Measurements from ENCODE around the gene NECTIN4. TPM values are rescaled to one million over a fixed set of nuclear protein-coding genes. Genes with fewer than 3 reads are reported as not detected.

NECTIN4 gene
- total and polyA plus RNA-seq, 7 donors: 0.01 to 0.03 TPM; not detected in 5

DNA sequence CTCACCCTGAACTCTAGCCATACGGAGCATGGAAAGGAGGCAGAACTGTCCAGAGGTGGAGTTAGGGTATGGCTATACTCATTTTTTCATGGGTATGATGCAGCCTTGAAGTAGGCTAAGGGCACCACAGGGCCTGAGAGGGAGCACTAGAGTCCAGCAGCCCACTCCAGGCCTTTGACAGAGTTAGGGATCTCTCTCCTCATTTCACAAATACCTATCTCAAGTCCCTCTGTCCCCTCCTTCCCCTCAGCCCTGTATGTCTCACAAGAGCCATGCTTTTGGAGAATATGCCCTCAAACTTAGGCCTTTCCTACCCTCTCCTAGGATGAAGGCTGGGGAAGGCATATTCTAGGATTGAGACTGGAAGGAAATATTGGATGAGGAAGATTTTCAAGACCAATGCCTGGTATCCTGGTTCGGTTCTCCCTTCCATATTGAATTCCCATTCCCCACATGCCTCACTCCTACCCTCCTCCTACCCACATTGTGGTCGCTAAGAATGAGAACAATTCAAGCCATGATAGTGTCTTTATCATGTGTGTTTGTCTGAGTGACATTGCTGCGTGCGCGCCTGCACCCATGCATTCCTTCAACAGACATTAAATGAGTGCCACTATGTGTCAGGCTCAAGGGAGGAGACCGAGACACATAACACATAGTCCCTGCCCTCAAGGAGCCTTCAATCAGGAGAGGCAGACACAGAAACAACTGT, 2.6 kb upstream of the NECTIN4 start:
- DNase-seq (no peak), ATAC-seq (no peak)
- TF ChIP-seq, protein P1, sequence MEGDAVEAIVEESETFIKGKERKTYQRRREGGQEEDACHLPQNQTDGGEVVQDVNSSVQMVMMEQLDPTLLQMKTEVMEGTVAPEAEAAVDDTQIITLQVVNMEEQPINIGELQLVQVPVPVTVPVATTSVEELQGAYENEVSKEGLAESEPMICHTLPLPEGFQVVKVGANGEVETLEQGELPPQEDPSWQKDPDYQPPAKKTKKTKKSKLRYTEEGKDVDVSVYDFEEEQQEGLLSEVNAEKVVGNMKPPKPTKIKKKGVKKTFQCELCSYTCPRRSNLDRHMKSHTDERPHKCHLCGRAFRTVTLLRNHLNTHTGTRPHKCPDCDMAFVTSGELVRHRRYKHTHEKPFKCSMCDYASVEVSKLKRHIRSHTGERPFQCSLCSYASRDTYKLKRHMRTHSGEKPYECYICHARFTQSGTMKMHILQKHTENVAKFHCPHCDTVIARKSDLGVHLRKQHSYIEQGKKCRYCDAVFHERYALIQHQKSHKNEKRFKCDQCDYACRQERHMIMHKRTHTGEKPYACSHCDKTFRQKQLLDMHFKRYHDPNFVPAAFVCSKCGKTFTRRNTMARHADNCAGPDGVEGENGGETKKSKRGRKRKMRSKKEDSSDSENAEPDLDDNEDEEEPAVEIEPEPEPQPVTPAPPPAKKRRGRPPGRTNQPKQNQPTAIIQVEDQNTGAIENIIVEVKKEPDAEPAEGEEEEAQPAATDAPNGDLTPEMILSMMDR (IDR thresholded peaks at IDR 0.05): no peak
- Histone ChIP-seq H3K4me1 (peaks cover 2% of the 10 kb centered on the region), H3K4me3 (no peak overlapping the region), H3K9me3 (no peaks in the 10 kb centered on the region), H3K27me3 (ENCODE audit: insufficient read depth in 3 of 3, low read length in 2 of 3) (no peaks in the 10 kb centered on the region), H3K36me3 (ENCODE audit: insufficient read depth in 1 of 2, low read depth in 1 of 2) (no peaks in the 10 kb centered on the region), H3K27ac (no peak overlapping the region)
- intact Hi-C loops (cut with DNase I): loop anchor here (10.0 kb wide), 2 partner anchors 257 to 367 kb away; no protein-coding TSS in a partner anchor
- 89 to 91% (median 91%) methylated on average over 7 of the region's 7 CpGs for WGBS, 3 donors

DNA sequence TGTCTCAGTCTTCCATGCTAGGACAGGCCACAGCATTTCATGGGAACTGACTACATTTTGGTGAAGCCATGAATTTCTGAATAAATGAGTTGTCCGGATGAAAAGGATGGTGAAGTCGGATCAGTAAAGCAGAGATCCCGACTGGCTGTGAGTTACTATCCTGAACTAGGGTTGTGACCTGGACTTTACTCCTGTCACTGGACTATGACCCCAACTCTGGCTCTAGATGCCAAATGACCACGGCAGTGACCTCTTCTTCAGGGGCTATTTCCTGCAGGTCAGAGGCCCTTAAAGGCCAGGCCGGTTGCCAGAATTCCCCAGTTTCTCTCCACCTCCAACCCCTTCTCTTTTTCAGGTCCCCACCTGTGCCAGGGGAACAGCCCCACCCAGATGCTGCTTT, 1.7 kb upstream of the NECTIN4 start:
- WGBS, 3 donors: 71 to 77% (median 75%) methylated on average over 5 of the region's 5 CpGs
- ATAC-seq (no peak), DNase-seq (peak in 1 of 2 donors; percentile 34)
- Histone ChIP-seq H3K4me1 (no peaks in the 10 kb centered on the region), H3K27me3 (ENCODE audit: insufficient read depth in 3 of 3, low read length in 2 of 3) (no peaks in the 10 kb centered on the region), H3K36me3 (ENCODE audit: insufficient read depth in 1 of 2, low read depth in 1 of 2) (no peaks in the 10 kb centered on the region), H3K4me3 (no peak overlapping the region), H3K27ac (no peak overlapping the region), H3K9me3 (no peaks in the 10 kb centered on the region)
- intact Hi-C loops (cut with DNase I): loop anchor here (10.0 kb wide), 2 partner anchors 256 to 366 kb away; no protein-coding TSS in a partner anchor
- TF ChIP-seq, protein P1 (IDR thresholded peaks at IDR 0.05): no peak

DNA sequence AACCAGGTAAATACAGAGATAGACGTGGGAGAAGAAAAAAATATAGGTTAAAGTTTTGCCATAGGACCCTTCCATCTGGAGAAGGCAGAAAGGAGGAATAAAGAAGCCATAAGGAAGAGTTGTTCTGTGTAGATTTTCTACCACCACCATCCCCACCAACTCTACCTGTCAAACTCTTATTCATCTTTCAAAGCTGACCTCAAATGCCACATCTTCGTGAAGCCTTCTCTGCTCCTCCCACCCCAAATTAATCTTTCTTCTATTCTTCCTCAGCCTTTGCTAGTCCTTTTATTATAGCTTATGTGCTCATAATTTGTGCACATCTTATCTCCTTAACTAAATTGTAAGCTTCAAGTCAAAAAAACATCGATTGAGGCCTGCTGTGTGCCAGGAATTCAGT, 1.3 kb upstream of the NECTIN4 start:
- H3K4me3 ChIP-seq: no peak overlapping the region
- TF ChIP-seq, protein P1 (IDR thresholded peaks at IDR 0.05): no peak
- no peaks in the 10 kb centered on the region for H3K27me3 ChIP-seq (ENCODE audit: insufficient read depth in 3 of 3, low read length in 2 of 3)
- no peaks in the 10 kb centered on the region for H3K36me3 ChIP-seq (ENCODE audit: insufficient read depth in 1 of 2, low read depth in 1 of 2)
- no peak overlapping the region for H3K27ac ChIP-seq
- no peak for ATAC-seq
- intact Hi-C loops (cut with DNase I): loop anchor here (10.0 kb wide), 2 partner anchors 256 to 366 kb away; no protein-coding TSS in a partner anchor
- H3K4me1 ChIP-seq: no peaks in the 10 kb centered on the region
- no peaks in the 10 kb centered on the region for H3K9me3 ChIP-seq
- no peak for DNase-seq
- 65 to 74% (median 74%) methylated on average over 3 of the region's 3 CpGs for WGBS, 3 donors

DNA sequence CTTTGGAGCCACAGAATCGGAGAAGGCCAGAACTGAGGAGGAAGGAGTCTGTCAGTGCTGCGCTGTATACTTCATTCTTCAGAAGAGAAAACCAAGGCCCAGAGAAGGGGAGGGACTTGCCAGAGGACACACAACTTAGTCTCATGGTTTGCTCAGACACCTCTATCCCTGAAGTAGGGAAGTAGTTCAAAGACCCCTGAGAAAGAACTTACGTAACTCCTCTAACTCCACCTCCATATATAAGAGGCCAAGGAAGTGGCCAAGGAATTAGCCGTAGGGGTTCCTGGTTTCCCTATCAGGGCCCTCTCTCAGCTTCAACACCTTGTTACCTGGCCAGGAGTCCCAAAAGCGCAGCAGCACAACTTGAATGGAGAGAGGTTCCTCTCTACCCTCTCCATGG, 580 bp upstream of the NECTIN4 start:
- ATAC-seq (no peak), DNase-seq (peak in 1 of 2 donors; percentile 2)
- Histone ChIP-seq H3K4me3 (no peak overlapping the region), H3K27me3 (ENCODE audit: insufficient read depth in 3 of 3, low read length in 2 of 3) (no peaks in the 10 kb centered on the region), H3K9me3 (no peaks in the 10 kb centered on the region), H3K27ac (no peak overlapping the region), H3K36me3 (ENCODE audit: insufficient read depth in 1 of 2, low read depth in 1 of 2) (no peaks in the 10 kb centered on the region), H3K4me1 (no peaks in the 10 kb centered on the region)
- intact Hi-C loops (cut with DNase I): loop anchor here (10.0 kb wide), 2 partner anchors 255 to 365 kb away; no protein-coding TSS in a partner anchor
- TF ChIP-seq, protein P1 (IDR thresholded peaks at IDR 0.05): no peak
- WGBS, 3 donors: 92 to 96% (median 95%) methylated on average over 5 of the region's 5 CpGs
